Natural killer cell treated with Interleukin-12 subunit alpha and Interleukin-12 subunit beta and Interleukin-15 and Interleukin-18, amount 100 ng/mL, for 72 hours (primary cell): ENCODE data around the gene FGD6. TPM values are rescaled to one million over a fixed set of nuclear protein-coding genes. Genes with fewer than 3 reads are reported as not detected.
"Not testable (repeated sequence)": the region's sequence is repeated elsewhere in the genome, so short reads cannot be mapped to it uniquely, and the experiment has no call there.

Source experiments
- ATAC-seq, 2 donors: fragments of 150-1000 bp; cut with Tn5 transposase in 1 of 2; sonication (Bioruptor Pico), chemical (Tn5 transposase) in 1 of 2; 2 replicates each; pipeline ENCODE4 v1.10.0; 2021
- DNase-seq: peaks from one replicate; pipeline ENCODE4 v3.0.0; 2022; ENCODE audit warnings: low spot score
- H3K27ac Mint-ChIP-seq, 2 donors: 1 replicate in 1 of 2; 2 replicates in 1 of 2; pipeline ENCODE4 v1.8.0; 2022; ENCODE audit warnings: mixed read lengths in 2 of 2, mild to moderate bottlenecking in 1 of 2, moderate library complexity in 1 of 2
- H3K27me3 Mint-ChIP-seq, 2 donors: 1 replicate in 1 of 2; 2 replicates in 1 of 2; pipeline ENCODE4 v1.8.0; 2022; ENCODE audit warnings: mixed read lengths in 2 of 2
- H3K36me3 Mint-ChIP-seq: one replicate; pipeline ENCODE4 v1.8.0; 2022; ENCODE audit warnings: mixed read lengths
- H3K4me1 Mint-ChIP-seq, 2 donors: 1 replicate in 1 of 2; 2 replicates in 1 of 2; pipeline ENCODE4 v1.8.0; 2022; ENCODE audit warnings: low read depth in 2 of 2, mixed read lengths in 2 of 2, mild to moderate bottlenecking in 1 of 2
- H3K4me3 Mint-ChIP-seq: one replicate; pipeline ENCODE4 v1.8.0; 2022; ENCODE audit warnings: mixed read lengths
- H3K9me3 Mint-ChIP-seq: 2 replicates; pipeline ENCODE4 v1.8.0; 2022; ENCODE audit warnings: mixed read lengths
- total RNA-seq, 2 donors: library from RNA; stranded (reverse); gene quantifications; one replicate each; pipeline ENCODE4 v1.2.3, GENCODE V29; 2022

The FGD6 gene
- total RNA-seq, 2 donors from 2014 or later: 0.62 to 2.0 TPM

GRCh38 chr12:95207407-95207806 is 9.9 kb downstream of the FGD6 start:
- peaks cover 0 to 6% of the 10 kb centered on the region in 2 donors for H3K27me3 Mint-ChIP-seq
- H3K36me3 Mint-ChIP-seq: no peaks in the 10 kb centered on the region
- no peaks in the 10 kb centered on the region for H3K4me1 Mint-ChIP-seq
- H3K9me3 Mint-ChIP-seq: no peaks in the 10 kb centered on the region
- no peak for DNase-seq
- ATAC-seq: no peak
- no peak overlapping the region for H3K27ac Mint-ChIP-seq
- no peak overlapping the region for H3K4me3 Mint-ChIP-seq

GRCh38 chr12:95206916-95207315 is 10.4 kb downstream of the FGD6 start:
- no peak overlapping the region for H3K27ac Mint-ChIP-seq
- no peaks in the 10 kb centered on the region for H3K9me3 Mint-ChIP-seq

GRCh38 chr12:95205685-95206084 is 11.6 kb downstream of the FGD6 start:
- no peaks in the 10 kb centered on the region for H3K36me3 Mint-ChIP-seq
- ATAC-seq (no peak), DNase-seq (no peak)
- H3K9me3 Mint-ChIP-seq: no peaks in the 10 kb centered on the region
- H3K27me3 Mint-ChIP-seq: peaks cover 4 to 7% of the 10 kb centered on the region in 2 donors
- H3K4me1 Mint-ChIP-seq: no peaks in the 10 kb centered on the region
- H3K4me3 Mint-ChIP-seq: no peak overlapping the region
- H3K27ac Mint-ChIP-seq: no peak overlapping the region

More at GRCh38 chr12:95206916-95207315, 10.4 kb downstream of the FGD6 start:
- no peak for ATAC-seq
- Mint-ChIP-seq H3K4me3 (no peak overlapping the region), H3K27me3 (peaks cover 0 to 6% of the 10 kb centered on the region in 2 donors), H3K36me3 (no peaks in the 10 kb centered on the region), H3K4me1 (no peaks in the 10 kb centered on the region)
- no peak for DNase-seq

DNA sequence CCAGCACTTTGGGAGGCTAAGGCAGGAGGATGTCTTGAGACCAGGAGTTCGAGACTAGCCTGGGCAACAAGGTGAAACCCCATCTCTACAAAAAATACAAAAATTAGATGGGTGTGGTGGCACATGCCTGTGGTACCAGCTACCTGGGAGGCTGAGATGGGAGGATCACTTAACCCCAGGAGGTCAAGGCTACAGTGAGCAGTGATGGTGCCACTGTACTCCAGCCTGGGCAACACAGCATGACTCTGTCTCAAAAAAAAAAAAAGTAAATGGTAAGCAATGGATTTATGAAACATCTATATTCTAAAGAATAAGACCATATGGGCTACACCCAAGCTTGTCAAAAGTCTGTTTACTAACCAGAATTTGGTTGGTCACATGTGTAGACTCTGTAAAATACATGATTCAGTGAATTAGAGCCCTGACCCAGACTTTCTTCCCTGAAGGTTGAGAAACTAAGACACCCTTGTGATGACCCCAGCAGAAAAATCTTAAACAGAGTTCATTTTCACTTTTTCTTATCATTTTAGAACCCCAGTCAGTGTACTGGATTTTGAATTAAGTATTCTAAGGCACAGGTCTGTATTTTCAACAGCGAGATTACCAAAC is 12.1 kb downstream of the FGD6 start:
- Mint-ChIP-seq H3K4me3 (no peak overlapping the region), H3K36me3 (no peaks in the 10 kb centered on the region), H3K4me1 (no peaks in the 10 kb centered on the region), H3K9me3 (no peaks in the 10 kb centered on the region), H3K27me3 (peaks cover 2 to 7% of the 10 kb centered on the region in 2 donors), H3K27ac (no peak overlapping the region)
- no peak for DNase-seq
- no peak for ATAC-seq

- no peak overlapping the region for H3K4me3 Mint-ChIP-seq
- H3K4me1 Mint-ChIP-seq: no peaks in the 10 kb centered on the region
- peaks cover 2 to 7% of the 10 kb centered on the region in 2 donors for H3K27me3 Mint-ChIP-seq
- H3K9me3 Mint-ChIP-seq: no peaks in the 10 kb centered on the region
- no peaks in the 10 kb centered on the region for H3K36me3 Mint-ChIP-seq
- no peak overlapping the region for H3K27ac Mint-ChIP-seq
- DNase-seq (no peak), ATAC-seq (peak in 1 of 2 donors; percentile 50)
Measured at GRCh38 chr12:95204141-95204866, 13.0 kb downstream of the FGD6 start.

- Mint-ChIP-seq H3K9me3 (no peaks in the 10 kb centered on the region), H3K36me3 (no peaks in the 10 kb centered on the region), H3K27ac (no peak overlapping the region), H3K27me3 (peaks cover 2 to 7% of the 10 kb centered on the region in 2 donors), H3K4me1 (no peaks in the 10 kb centered on the region), H3K4me3 (no peak overlapping the region)
- ATAC-seq: no peak
- DNase-seq: no peak
Measured at GRCh38 chr12:95203487-95204030, 13.7 kb downstream of the FGD6 start.

- ATAC-seq: no peak
Measured at GRCh38 chr12:95202691-95203486, 14.4 kb downstream of the FGD6 start.

GRCh38 chr12:95201056-95201670 is 16.1 kb downstream of the FGD6 start:
- no peaks in the 10 kb centered on the region for H3K9me3 Mint-ChIP-seq
- DNase-seq (no peak), ATAC-seq (no peak)
- no peak overlapping the region for H3K4me3 Mint-ChIP-seq
- H3K4me1 Mint-ChIP-seq: no peaks in the 10 kb centered on the region
- no peak overlapping the region for H3K27ac Mint-ChIP-seq
- H3K27me3 Mint-ChIP-seq: peaks cover 2 to 7% of the 10 kb centered on the region in 2 donors
- no peaks in the 10 kb centered on the region for H3K36me3 Mint-ChIP-seq

More at GRCh38 chr12:95202691-95203486, 14.4 kb downstream of the FGD6 start:
- Mint-ChIP-seq H3K4me3 (no peak overlapping the region), H3K27ac (no peak overlapping the region), H3K36me3 (no peaks in the 10 kb centered on the region), H3K4me1 (no peaks in the 10 kb centered on the region), H3K9me3 (no peaks in the 10 kb centered on the region), H3K27me3 (peaks cover 2 to 7% of the 10 kb centered on the region in 2 donors)
- DNase-seq: no peak

- Mint-ChIP-seq H3K4me3 (no peak overlapping the region), H3K4me1 (no peaks in the 10 kb centered on the region), H3K27ac (no peak overlapping the region), H3K9me3 (no peaks in the 10 kb centered on the region), H3K36me3 (no peaks in the 10 kb centered on the region), H3K27me3 (peaks cover 2 to 7% of the 10 kb centered on the region in 2 donors)
- DNase-seq: no peak
- no peak for ATAC-seq
Measured at GRCh38 chr12:95200128-95200894, 17.0 kb downstream of the FGD6 start.

GRCh38 chr12:95198914-95199313 is 18.4 kb downstream of the FGD6 start:
- H3K36me3 Mint-ChIP-seq: no peaks in the 10 kb centered on the region
- no peaks in the 10 kb centered on the region for H3K9me3 Mint-ChIP-seq
- H3K4me3 Mint-ChIP-seq: no peak overlapping the region
- no peak for DNase-seq
- no peak overlapping the region for H3K27ac Mint-ChIP-seq
- no peaks in the 10 kb centered on the region for H3K4me1 Mint-ChIP-seq
- ATAC-seq: no peak
- H3K27me3 Mint-ChIP-seq: peaks cover 0 to 7% of the 10 kb centered on the region in 2 donors

GRCh38 chr12:95197636-95198035 is 19.6 kb downstream of the FGD6 start:
- ATAC-seq: no peak
- Mint-ChIP-seq H3K27ac (no peak overlapping the region), H3K36me3 (no peaks in the 10 kb centered on the region), H3K4me3 (no peak overlapping the region), H3K4me1 (no peaks in the 10 kb centered on the region), H3K9me3 (no peaks in the 10 kb centered on the region), H3K27me3 (peaks cover under 1 to 9% of the 10 kb centered on the region in 2 donors)
- no peak for DNase-seq

DNA sequence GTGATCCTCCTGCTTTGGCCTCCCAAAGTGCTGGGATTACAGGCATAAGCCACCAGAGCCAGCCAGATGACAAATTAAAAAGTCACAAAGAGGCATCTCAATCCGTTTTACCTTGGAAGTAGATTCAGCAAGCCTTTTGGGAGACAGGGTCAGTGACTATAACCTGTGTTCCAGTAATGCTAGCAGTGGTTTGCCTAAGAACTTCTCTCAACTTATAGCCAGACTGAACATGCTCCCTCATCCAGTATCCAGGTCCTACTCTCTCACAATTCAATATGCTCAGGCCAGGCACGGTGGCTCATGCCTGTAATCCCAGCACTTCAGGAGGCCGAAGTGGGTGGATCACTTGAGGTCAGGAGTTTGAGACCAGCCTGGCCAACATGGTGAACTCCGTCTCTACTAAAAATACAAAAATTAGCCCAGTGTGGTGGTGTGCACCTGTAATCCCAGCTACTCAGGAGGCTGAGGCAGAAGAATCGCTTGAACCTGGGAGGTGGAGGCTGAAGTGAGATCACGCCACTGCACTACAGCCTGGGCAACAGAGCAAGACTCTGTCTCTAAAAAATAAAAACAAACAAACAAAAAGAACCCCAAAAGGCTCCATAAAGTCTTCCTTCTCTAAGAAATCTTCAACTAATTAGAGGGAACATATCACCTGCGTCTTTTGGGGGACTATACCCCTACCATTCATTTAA is 20.2 kb downstream of the FGD6 start:
- not testable (repeated sequence) for DNase-seq, H3K4me3 Mint-ChIP-seq, ATAC-seq, H3K36me3 Mint-ChIP-seq, H3K9me3 Mint-ChIP-seq, H3K4me1 Mint-ChIP-seq, H3K27ac Mint-ChIP-seq
- H3K27me3 Mint-ChIP-seq: peaks cover 4 to 16% of the 10 kb centered on the region in 2 donors
